Mesothelial cell of epicardium (in vitro differentiated cells): Measurements from ENCODE around the gene ADGRA1. TPM values are rescaled to one million over a fixed set of nuclear protein-coding genes. Genes with fewer than 3 reads are reported as not detected.

ENCODE experiments used
- DNase-seq, 2 experiments: peaks; one replicate each; pipeline ENCODE4 v3.0.0; 2021; ENCODE audit warnings: low spot score in 2 of 2; ENCODE audit not compliant: unreplicated experiment in 2 of 2
- H3K27ac Mint-ChIP-seq: 2 replicates; pipeline ENCODE4 v1.8.0; 2021; ENCODE audit warnings: mixed read lengths
- H3K27me3 Mint-ChIP-seq: 2 replicates; pipeline ENCODE4 v1.8.0; 2021; ENCODE audit warnings: low read depth, mixed read lengths
- H3K36me3 Mint-ChIP-seq: 2 replicates; pipeline ENCODE4 v1.8.0; 2021; ENCODE audit warnings: mixed read lengths
- H3K4me1 Mint-ChIP-seq: 2 replicates; pipeline ENCODE4 v1.8.0; 2021; ENCODE audit warnings: mixed read lengths
- H3K4me3 Mint-ChIP-seq: 2 replicates; pipeline ENCODE4 v1.8.0; 2021; ENCODE audit warnings: mild to moderate bottlenecking, moderate library complexity, mixed read lengths
- H3K9me3 Mint-ChIP-seq: 2 replicates; pipeline ENCODE4 v1.8.0; 2021; ENCODE audit warnings: mixed read lengths
- CTCF ChIP-seq: fragments of 200-600 bp; sonication (generic); IDR thresholded peaks from one replicate; pipeline ENCODE4 v1.5.0; 2021; ENCODE audit warnings: antibody characterized with exemption; ENCODE audit not compliant: unreplicated experiment
- total RNA-seq: library from RNA; stranded (reverse); gene quantifications from 3 replicates; pipeline ENCODE4 v1.2.1, GENCODE V29; 2021

ADGRA1 gene
- total RNA-seq, 1 donor from 2014 or later = not detected

DNA sequence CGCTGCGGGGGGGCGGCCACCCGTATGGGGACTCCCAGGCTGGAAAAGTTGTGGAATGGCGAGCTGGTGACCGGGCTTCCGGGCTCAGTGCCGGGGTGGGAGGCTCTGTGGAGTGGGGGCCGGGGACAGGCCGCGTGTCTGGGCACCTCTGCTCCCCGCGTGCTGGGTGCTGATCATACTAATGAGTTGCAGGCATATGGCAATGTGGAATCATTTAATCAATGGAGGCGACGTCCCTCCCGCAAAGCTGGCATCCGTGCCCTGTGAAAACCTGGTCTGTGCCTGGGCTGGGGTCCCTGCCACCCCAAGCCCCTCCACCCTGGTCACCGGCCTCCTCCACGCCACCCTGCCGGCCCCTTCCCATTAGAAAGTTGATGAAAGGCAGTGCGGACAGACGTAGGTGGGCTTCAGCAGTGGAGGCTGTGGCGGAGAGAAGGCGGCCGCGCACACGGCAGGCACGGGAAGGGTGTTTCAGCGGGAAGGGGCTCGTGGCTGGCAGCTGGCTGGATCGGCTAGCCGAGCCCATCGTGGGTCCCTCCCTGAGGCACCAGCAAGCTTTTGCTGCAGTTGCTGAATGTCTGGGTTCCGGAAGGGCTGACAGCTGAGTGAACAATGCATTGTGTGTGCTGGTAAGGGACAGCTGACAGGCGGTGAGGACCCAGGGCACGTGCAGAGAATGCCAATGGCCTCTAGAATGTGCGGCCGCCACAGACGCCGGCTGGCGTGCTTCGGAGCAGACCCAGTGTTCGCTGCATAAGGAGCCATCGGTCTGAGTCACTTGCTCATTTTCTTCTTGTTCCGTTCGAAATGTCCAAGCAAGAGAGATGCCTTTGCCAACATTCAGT lies 1.5 kb downstream of the ADGRA1 start:
- no peaks in the 10 kb centered on the region for H3K36me3 Mint-ChIP-seq
- no peak overlapping the region for H3K27ac Mint-ChIP-seq
- H3K4me1 Mint-ChIP-seq = peaks cover 2% of the 10 kb centered on the region
- TF ChIP-seq CTCF = no peak
- H3K27me3 Mint-ChIP-seq = peaks cover 89% of the 10 kb centered on the region
- DNase-seq = no peak
- H3K4me3 Mint-ChIP-seq = no peak overlapping the region
- no peaks in the 10 kb centered on the region for H3K9me3 Mint-ChIP-seq

- no peak for DNase-seq
- no peak overlapping the region for H3K4me3 Mint-ChIP-seq
- H3K9me3 Mint-ChIP-seq = no peaks in the 10 kb centered on the region
- no peaks in the 10 kb centered on the region for H3K36me3 Mint-ChIP-seq
- TF ChIP-seq CTCF = no peak
- peaks cover 89% of the 10 kb centered on the region for H3K27me3 Mint-ChIP-seq
- peaks cover 2% of the 10 kb centered on the region for H3K4me1 Mint-ChIP-seq
- H3K27ac Mint-ChIP-seq = no peak overlapping the region
These were observed 2.4 kb downstream of the ADGRA1 start for GRCh38 chr10:133090101-133090500.

DNA sequence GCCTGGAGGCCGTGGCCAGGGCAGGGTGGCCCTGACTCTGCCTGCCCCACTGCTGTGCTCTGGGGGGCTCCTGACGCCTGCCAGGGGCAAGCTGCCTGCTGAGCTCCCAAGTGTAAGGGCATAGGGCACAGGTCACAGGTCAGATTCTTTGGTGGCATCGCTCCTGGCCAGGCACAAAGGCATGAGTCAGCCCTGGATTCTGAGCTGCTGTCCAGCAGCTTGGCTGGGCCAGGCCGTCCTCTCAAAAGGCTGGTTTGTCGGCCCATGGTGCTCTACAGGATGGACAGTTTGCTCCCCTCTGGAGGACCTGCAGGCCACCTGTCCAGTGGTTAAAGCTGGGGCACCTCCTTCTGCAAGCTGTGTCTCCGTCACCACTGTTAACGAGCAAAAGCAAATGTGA lies 2.9 kb downstream of the ADGRA1 start:
- H3K36me3 Mint-ChIP-seq = no peaks in the 10 kb centered on the region
- no peak overlapping the region for H3K27ac Mint-ChIP-seq
- no peak overlapping the region for H3K4me3 Mint-ChIP-seq
- no peaks in the 10 kb centered on the region for H3K9me3 Mint-ChIP-seq
- H3K4me1 Mint-ChIP-seq = peaks cover 2% of the 10 kb centered on the region
- TF ChIP-seq CTCF = no peak
- no peak for DNase-seq
- peaks cover 86% of the 10 kb centered on the region for H3K27me3 Mint-ChIP-seq

DNA sequence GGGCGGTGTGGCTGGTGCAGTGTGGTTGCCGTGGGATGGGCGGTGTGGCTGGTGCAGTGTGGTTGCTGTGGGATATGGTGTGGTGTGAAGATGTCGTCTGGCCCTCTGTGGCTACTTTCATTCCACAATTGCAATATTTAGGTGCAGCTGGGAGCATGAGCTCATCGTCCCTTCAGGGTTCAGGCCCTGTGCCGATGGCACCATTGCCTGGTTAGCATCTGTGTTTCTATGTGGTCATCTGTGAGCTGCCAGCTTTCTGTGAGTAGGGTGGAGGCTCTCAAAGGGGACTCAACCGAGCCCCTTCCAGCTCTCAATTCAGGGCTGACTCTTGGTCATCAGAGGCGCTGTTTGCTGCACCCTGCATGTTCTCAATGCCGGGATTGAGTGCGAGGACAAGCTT lies 3.6 kb downstream of the ADGRA1 start:
- Mint-ChIP-seq H3K36me3 (no peaks in the 10 kb centered on the region), H3K4me3 (no peak overlapping the region), H3K27ac (no peak overlapping the region), H3K27me3 (peaks cover 85% of the 10 kb centered on the region), H3K9me3 (no peaks in the 10 kb centered on the region), H3K4me1 (peaks cover 2% of the 10 kb centered on the region)
- DNase-seq = no peak
- no peak for TF ChIP-seq CTCF

- no peak for DNase-seq
- no peaks in the 10 kb centered on the region for H3K4me1 Mint-ChIP-seq
- no peak for TF ChIP-seq CTCF
- H3K9me3 Mint-ChIP-seq = no peaks in the 10 kb centered on the region
- no peaks in the 10 kb centered on the region for H3K36me3 Mint-ChIP-seq
- no peak overlapping the region for H3K27ac Mint-ChIP-seq
- H3K27me3 Mint-ChIP-seq = peaks cover 85% of the 10 kb centered on the region
- H3K4me3 Mint-ChIP-seq = no peak overlapping the region
These were observed 5.6 kb downstream of the ADGRA1 start for GRCh38 chr10:133093291-133093690.
